Activated naive CD8-positive, alpha-beta T cell treated with anti-CD3 and anti-CD28 coated beads, Interleukin-2, amount 10 ng/mL, durations not matched to agents 7 days and 5 days (primary cell): ENCODE results near the gene EFCAB9. TPM values are rescaled to one million over a fixed set of nuclear protein-coding genes. Genes with fewer than 3 reads are reported as not detected.

Source experiments
- ATAC-seq: fragments of 150-1000 bp; cut with Tn5 transposase; one replicate; pipeline ENCODE4 v1.10.0; 2021; ENCODE audit warnings: low read depth, moderate library complexity
- POLR2A ChIA-PET: fragments of 350-600 bp; sonication (Branson Sonifier 250); formaldehyde crosslinking; loops from one replicate; lab custom pipeline; 2021; ENCODE audit warnings: antibody characterized with exemption; lab: Charles Lee
- DNase-seq: peaks from one replicate; pipeline ENCODE4 v3.0.0; 2021
- H3K27ac Mint-ChIP-seq: one replicate; pipeline ENCODE4 v1.8.0; 2022; ENCODE audit warnings: mild to moderate bottlenecking, mixed read lengths
- H3K27me3 Mint-ChIP-seq: one replicate; pipeline ENCODE4 v1.8.0; 2022; ENCODE audit warnings: mild to moderate bottlenecking, moderate library complexity, mixed read lengths
- H3K36me3 Mint-ChIP-seq: one replicate; pipeline ENCODE4 v1.8.0; 2021; ENCODE audit warnings: mild to moderate bottlenecking, mixed read lengths
- H3K4me1 Mint-ChIP-seq: one replicate; pipeline ENCODE4 v1.8.0; 2021; ENCODE audit warnings: mixed read lengths
- H3K4me3 Mint-ChIP-seq: one replicate; pipeline ENCODE4 v1.8.0; 2022; ENCODE audit warnings: mild to moderate bottlenecking, moderate library complexity, mixed read lengths
- H3K9me3 Mint-ChIP-seq: one replicate; pipeline ENCODE4 v1.8.0; 2021; ENCODE audit warnings: mixed read lengths
- total RNA-seq, 2 experiments: library from RNA; stranded (reverse); gene quantifications; one replicate each; pipeline ENCODE4 v1.2.3, GENCODE V29; 2021

Gene EFCAB9
- total RNA-seq, 2 experiments from 2014 or later, result not detected

DNA sequence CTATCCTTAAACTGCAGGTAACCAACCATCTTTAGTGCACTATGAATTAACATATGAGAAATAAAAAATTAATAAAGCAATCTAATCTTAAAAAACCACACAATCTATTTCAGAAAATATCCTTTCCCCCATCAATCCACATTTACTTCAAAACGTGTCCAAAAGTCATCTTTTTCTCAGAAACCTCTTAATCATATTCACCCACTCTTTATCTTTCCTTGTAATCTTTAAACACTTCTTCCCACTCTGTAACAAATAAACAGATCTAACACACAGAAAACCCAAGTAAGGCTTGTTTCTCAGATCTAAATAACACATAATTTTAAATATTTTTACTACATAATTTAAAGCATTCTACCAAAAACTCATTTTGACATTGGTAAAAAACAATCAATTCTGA is 44.4 kb downstream of the EFCAB9 start:
- Mint-ChIP-seq H3K4me3 (peak overlapping the region; percentile 52), H3K27me3 (no peaks in the 10 kb centered on the region), H3K27ac (peak overlapping the region; percentile 68), H3K4me1 (peaks cover 32% of the 10 kb centered on the region), H3K9me3 (peaks cover 4% of the 10 kb centered on the region), H3K36me3 (peaks cover 16% of the 10 kb centered on the region)
- no peak for DNase-seq
- POLR2A ChIA-PET, result no interaction called here
- no peak for ATAC-seq

DNA sequence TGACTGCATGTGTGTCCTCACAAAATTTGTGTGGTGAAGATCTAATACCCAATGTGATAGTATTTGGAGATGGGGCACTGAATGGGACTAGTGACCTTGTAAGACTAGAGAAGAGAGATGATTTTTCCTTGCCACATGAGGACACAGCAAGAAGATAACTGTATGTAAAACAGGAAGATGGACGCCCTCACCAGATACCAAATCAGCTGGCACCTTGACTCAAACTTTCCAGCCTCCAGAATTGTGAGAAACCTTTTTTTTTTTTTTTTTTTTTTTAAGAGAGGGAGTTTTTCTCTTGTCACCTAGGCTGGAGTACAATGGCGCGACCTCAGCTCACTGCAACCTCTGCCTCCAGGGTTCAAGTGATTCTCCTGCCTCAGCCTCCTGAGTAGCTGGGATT is 49.3 kb downstream of the EFCAB9 start:
- H3K4me1 Mint-ChIP-seq, result peaks cover 11% of the 10 kb centered on the region
- H3K4me3 Mint-ChIP-seq, result no peak overlapping the region
- H3K27me3 Mint-ChIP-seq, result no peaks in the 10 kb centered on the region
- POLR2A ChIA-PET, result no interaction called here
- DNase-seq (no peak), ATAC-seq (no peak)
- no peak overlapping the region for H3K27ac Mint-ChIP-seq
- H3K36me3 Mint-ChIP-seq, result peaks cover 17% of the 10 kb centered on the region
- H3K9me3 Mint-ChIP-seq, result peaks cover 4% of the 10 kb centered on the region

DNA sequence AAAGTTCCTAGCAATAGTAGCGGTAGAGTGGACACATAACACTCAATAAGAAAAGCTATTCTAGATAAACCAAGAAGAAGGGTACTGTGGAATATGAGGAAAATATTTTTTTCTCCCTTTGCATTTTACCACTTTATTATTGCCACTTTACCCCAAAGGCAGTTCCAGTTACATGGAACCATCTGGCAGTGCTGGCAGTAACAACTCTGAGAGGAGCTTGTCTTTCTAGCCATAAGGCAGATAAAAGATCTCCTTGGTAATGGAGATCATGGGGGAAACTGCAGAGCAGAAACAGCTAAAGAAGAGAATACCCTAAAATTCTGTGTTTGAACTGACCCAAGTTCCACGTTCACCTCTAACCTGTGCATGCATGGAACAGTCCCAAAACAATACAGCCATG is 51.1 kb downstream of the EFCAB9 start:
- Mint-ChIP-seq H3K4me1 (peaks cover 2% of the 10 kb centered on the region), H3K27me3 (no peaks in the 10 kb centered on the region), H3K4me3 (no peak overlapping the region), H3K36me3 (peaks cover 21% of the 10 kb centered on the region), H3K9me3 (peaks cover 7% of the 10 kb centered on the region), H3K27ac (no peak overlapping the region)
- POLR2A ChIA-PET, result no interaction called here
- no peak for DNase-seq
- ATAC-seq, result no peak

DNA sequence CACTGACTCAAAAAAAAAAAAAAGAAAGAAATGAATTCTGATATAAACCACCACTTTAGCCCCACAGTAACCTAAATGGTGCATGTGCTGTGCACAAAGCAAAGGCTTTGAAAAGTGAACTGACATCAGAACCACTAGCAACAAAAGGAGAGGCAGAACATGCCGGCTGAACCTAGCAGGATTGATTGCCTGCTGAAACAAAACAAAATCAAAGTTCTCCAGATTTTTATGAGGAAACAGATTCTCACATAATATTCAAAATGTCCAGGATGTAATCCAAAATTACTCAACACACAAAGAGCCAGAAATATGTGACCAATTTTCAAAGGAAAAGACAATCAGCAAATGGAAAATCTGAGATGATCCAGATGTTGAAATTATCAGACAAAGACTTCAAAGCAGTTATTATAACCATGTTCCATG is 51.7 kb downstream of the EFCAB9 start:
- no peak overlapping the region for H3K4me3 Mint-ChIP-seq
- no peaks in the 10 kb centered on the region for H3K27me3 Mint-ChIP-seq
- POLR2A ChIA-PET, result no interaction called here

DNA sequence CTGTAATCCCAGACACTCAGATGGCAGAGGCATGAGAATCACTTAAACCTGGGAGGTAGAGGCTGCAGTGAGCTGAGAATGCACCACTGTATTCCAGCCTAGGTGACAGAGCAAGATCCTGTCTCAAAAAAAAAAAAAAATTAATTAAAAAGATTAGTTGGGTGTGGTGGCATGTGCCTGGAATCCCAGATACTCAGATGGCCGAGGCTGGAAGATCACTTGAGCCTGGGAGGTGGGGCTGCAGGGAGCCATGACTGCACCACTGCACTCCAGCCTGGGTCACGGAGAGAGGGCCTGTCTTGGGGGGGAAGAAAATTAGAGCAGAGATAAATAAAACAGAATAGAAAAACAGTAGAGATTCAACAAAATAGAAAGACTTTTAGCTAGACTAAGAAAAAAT is 54.7 kb downstream of the EFCAB9 start:
- peaks cover 2% of the 10 kb centered on the region for H3K4me1 Mint-ChIP-seq
- H3K27ac Mint-ChIP-seq, result no peak overlapping the region
- no peak for DNase-seq
- H3K9me3 Mint-ChIP-seq, result peaks cover 15% of the 10 kb centered on the region
- H3K27me3 Mint-ChIP-seq, result no peaks in the 10 kb centered on the region
- peaks cover 29% of the 10 kb centered on the region for H3K36me3 Mint-ChIP-seq
- no peak for ATAC-seq
- POLR2A ChIA-PET, result interaction anchor here (0.7 kb wide), 1 partner anchor 1929 kb away, joined by 3 read pairs; no protein-coding TSS in a partner anchor
- no peak overlapping the region for H3K4me3 Mint-ChIP-seq

More for the DNA sequence above, 51.7 kb downstream of the EFCAB9 start:
- DNase-seq (no peak), ATAC-seq (no peak)
- Mint-ChIP-seq H3K36me3 (peaks cover 26% of the 10 kb centered on the region), H3K9me3 (peaks cover 10% of the 10 kb centered on the region), H3K27ac (no peak overlapping the region), H3K4me1 (peaks cover 2% of the 10 kb centered on the region)

DNA sequence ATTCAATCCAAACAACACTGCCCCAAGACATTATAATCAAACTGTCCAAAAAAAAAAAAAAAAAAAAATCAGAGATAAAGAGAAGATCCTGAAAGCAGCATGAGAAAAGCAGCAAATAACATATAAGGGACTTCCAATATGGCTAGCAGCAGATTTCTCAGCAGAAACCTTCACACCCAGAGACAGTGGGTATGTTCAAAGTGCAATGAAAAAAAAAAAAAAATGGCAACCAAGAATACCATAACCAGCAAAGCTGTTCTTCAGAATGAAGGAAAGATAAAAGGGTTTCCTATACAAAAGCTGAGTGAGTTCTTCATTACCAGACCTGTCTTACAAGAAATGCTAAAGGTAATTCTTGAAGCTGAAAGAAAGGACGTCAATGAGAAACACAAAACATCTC is 57.4 kb downstream of the EFCAB9 start:
- POLR2A ChIA-PET, result interaction anchor here (0.7 kb wide), 1 partner anchor 124 kb away, joined by 4 read pairs; no protein-coding TSS in a partner anchor
- Mint-ChIP-seq H3K4me3 (no peak overlapping the region), H3K27ac (no peak overlapping the region), H3K4me1 (peaks cover 2% of the 10 kb centered on the region), H3K9me3 (peaks cover 17% of the 10 kb centered on the region), H3K36me3 (peaks cover 42% of the 10 kb centered on the region), H3K27me3 (no peaks in the 10 kb centered on the region)
- DNase-seq (no peak), ATAC-seq (no peak)

DNA sequence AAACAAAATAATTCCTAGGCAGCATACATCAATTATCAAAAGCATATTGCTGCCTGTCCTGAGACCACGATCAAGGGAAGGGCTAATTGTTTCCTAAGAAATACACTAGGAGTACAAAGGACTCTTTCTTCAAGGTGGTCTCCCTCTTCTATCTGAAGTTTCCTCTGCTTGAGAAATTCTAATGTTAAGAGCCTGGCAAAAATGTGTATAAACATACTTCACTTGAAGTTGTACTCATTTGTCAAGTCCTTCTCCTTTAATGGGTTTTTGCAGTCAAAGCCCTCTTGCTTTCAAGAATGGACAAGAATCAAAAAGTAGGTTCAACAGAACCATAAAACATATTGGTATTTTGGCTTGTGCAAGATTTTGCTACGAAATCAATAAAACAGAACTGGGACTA is 58.5 kb downstream of the EFCAB9 start:
- Mint-ChIP-seq H3K4me3 (no peak overlapping the region), H3K9me3 (peaks cover 22% of the 10 kb centered on the region), H3K36me3 (peaks cover 44% of the 10 kb centered on the region), H3K27me3 (no peaks in the 10 kb centered on the region), H3K4me1 (peaks cover 2% of the 10 kb centered on the region), H3K27ac (no peak overlapping the region)
- ATAC-seq (no peak), DNase-seq (no peak)
- POLR2A ChIA-PET, result no interaction called here

Other genes with a start within 250 kb of the EFCAB9 start
- gene FBXW11, start 187.5 kb upstream of the EFCAB9 start, total RNA-seq, result 10 to 100 TPM; 35.4 to 37.7 TPM
- gene STK10, start 5.9 kb upstream of the EFCAB9 start, total RNA-seq, result 100 to 1,000 TPM; 319 to 320 TPM
- 1 to 10 TPM; 7.2 to 7.6 TPM for gene UBTD2, start 89.6 kb downstream of the EFCAB9 start, total RNA-seq